ENCODE measurements around the gene F2RL1. TPM values are rescaled to one million over a fixed set of nuclear protein-coding genes. Genes with fewer than 3 reads are reported as not detected.
"Not testable (repeated sequence)": the region's sequence is repeated elsewhere in the genome, so short reads cannot be mapped to it uniquely, and the experiment has no call there.

F2RL1 gene
- total RNA-seq, 6 experiments from 2014 or later: 2.6 to 17.0 (median 11.6) TPM

DNA sequence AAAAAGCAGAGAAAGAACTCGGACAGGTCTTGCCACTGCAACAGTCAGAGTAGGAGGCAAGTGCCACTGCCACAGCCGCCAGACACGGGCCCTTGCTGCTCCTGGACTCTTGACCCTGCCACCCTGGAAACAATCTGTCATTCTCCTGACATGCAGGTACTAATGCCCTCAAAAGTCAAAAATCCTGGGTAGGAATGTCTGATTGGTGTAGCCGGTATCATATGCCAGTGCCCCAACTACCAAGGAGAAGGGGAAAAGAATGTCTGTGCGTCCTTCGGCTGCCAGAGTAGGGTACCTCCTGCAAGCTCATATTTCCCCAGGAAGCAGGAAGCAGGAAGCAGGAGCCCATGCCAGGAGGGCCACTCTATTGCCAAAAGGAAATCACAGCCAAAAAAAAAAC is 30.5 kb upstream of the F2RL1 start:
- intact Hi-C loops (cut with DNase I): no loop called here
- DNase-seq: peak; percentile 55 to 76 (median 55)
- H3K4me1 ChIP-seq: peaks cover 0 to 12% (median 0%) of the 10 kb centered on the region in 4 donors

DNA sequence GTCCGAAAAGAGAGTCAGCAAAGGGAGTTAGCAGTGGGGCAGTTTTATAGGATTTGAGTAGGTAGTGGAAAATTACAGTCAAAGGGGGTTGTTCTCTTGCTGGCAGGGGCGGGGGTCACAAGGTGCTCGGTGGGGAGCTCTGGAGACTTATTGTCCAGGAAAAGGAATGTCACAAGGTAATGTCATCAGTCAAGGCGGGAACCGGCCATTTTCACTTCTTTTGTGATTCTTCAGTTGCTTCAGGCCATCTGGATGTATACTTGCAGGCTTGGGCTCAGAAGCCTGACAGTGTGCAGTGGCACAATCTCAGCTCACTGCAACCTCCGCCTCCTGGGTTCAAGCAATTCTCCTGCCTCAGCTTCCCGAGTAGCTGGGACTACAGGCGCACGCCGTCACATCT is 29.6 kb upstream of the F2RL1 start:
- H3K27me3 ChIP-seq; H3K4me3 ChIP-seq; ATAC-seq; H3K36me3 ChIP-seq; intact Hi-C loops (cut with DNase I); DNase-seq; H3K9me3 ChIP-seq; H3K27ac ChIP-seq: not testable (repeated sequence)
- WGBS (ENCODE audit: insufficient coverage, low coverage, low lambda C conversion rate, missing lambda C conversion rate): 84% methylated on average over 7 of the region's 10 CpGs
- peaks cover 0 to 12% (median 0%) of the 10 kb centered on the region in 4 donors for H3K4me1 ChIP-seq

More for the DNA sequence above, 30.5 kb upstream of the F2RL1 start:
- Histone ChIP-seq H3K27me3 (no peaks in the 10 kb centered on the region), H3K4me3 (no peak overlapping the region), H3K36me3 (no peaks in the 10 kb centered on the region), H3K9me3 (no peaks in the 10 kb centered on the region), H3K27ac (no peak overlapping the region)
- no peak for TF ChIP-seq POLR2A (IDR thresholded peaks at IDR 0.05)
- TF ChIP-seq, protein P1, sequence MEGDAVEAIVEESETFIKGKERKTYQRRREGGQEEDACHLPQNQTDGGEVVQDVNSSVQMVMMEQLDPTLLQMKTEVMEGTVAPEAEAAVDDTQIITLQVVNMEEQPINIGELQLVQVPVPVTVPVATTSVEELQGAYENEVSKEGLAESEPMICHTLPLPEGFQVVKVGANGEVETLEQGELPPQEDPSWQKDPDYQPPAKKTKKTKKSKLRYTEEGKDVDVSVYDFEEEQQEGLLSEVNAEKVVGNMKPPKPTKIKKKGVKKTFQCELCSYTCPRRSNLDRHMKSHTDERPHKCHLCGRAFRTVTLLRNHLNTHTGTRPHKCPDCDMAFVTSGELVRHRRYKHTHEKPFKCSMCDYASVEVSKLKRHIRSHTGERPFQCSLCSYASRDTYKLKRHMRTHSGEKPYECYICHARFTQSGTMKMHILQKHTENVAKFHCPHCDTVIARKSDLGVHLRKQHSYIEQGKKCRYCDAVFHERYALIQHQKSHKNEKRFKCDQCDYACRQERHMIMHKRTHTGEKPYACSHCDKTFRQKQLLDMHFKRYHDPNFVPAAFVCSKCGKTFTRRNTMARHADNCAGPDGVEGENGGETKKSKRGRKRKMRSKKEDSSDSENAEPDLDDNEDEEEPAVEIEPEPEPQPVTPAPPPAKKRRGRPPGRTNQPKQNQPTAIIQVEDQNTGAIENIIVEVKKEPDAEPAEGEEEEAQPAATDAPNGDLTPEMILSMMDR (IDR thresholded peaks at IDR 0.05): no peak
- ATAC-seq: peak; percentile 61 to 77 (median 72)
- WGBS (ENCODE audit: insufficient coverage, low coverage, low lambda C conversion rate, missing lambda C conversion rate): 5% methylated on average over 5 of the region's 6 CpGs

DNA sequence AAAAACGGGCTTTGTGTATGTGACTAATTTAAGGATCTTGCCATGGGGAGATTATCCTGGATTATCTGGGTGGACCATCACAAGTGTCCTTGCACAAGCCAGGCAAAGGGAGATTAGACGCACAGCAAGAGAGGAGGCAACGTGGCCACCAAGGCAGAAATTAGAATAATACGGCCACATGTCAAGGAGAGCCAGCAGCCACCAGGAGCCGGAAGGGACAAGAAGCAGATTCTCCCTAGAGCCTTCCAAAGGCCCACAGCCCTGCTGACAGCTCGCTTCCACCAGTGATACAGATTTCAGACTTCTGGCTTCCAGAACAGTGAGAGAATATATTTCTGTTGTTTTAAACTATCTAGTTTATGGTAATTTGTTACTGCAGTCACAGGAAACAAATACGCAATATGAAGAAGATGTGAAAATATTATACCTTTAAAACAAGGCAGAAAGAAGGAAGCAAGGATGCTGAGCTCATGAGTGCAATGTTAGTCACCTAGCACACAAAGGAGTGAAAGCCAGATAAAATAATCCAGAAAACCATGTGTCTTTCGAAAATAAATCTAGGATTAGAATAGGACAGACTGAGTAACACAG is 28.7 kb upstream of the F2RL1 start:
- Histone ChIP-seq H3K9me3 (no peaks in the 10 kb centered on the region), H3K36me3 (no peaks in the 10 kb centered on the region), H3K4me3 (no peak overlapping the region), H3K27me3 (no peaks in the 10 kb centered on the region), H3K27ac (no peak overlapping the region), H3K4me1 (peaks cover 0 to 9% (median 0%) of the 10 kb centered on the region in 4 donors)
- TF ChIP-seq POLR2A (IDR thresholded peaks at IDR 0.05): no peak
- no peak for ATAC-seq
- WGBS (ENCODE audit: insufficient coverage, low coverage, low lambda C conversion rate, missing lambda C conversion rate): 71% methylated on average over 8 of the region's 8 CpGs
- DNase-seq: no peak
- intact Hi-C loops (cut with DNase I): no loop called here

DNA sequence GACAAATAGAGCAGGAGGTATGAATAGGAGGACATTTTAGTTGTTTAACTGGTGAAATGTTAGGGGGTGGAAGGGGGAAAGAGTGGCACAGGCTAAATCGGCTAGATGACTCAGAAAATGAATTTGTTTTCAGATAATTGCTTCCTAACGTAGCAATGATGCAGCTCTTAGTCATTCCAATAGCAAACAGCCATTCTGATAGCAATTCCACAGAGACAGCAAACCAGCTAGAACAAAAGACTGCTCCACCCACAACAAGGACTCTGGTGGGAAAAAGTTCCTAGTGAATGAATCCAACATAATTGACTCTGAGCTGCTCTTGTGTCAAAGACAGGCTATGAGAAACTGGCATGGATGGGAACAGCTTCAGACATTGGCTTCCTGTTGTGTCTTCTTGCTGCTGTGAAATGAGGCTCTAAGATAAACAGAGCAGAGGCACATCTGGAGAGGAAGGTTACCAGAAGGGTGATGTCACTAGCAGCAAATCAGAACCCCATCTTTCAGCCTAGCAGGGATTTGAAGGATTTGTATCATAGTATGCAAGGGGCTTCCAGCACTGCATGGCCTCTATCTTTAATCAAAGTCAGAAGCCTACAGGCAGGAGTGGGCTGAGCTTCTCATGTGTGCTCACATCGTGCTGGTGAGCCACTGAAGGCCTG is 28.1 kb upstream of the F2RL1 start:
- TF ChIP-seq POLR2A (IDR thresholded peaks at IDR 0.05): no peak
- TF ChIP-seq, protein P1 (IDR thresholded peaks at IDR 0.05): no peak
- Histone ChIP-seq H3K9me3 (no peaks in the 10 kb centered on the region), H3K4me1 (peaks cover 0 to 2% (median 0%) of the 10 kb centered on the region in 4 donors), H3K36me3 (no peaks in the 10 kb centered on the region), H3K4me3 (no peak overlapping the region), H3K27ac (no peak overlapping the region), H3K27me3 (no peaks in the 10 kb centered on the region)
- intact Hi-C loops (cut with DNase I): no loop called here
- DNase-seq (no peak), ATAC-seq (peak in 2 of 4 donors; percentile 41 to 60)
- WGBS (ENCODE audit: insufficient coverage, low coverage, low lambda C conversion rate, missing lambda C conversion rate): 11% methylated on average over 3 of the region's 3 CpGs

DNA sequence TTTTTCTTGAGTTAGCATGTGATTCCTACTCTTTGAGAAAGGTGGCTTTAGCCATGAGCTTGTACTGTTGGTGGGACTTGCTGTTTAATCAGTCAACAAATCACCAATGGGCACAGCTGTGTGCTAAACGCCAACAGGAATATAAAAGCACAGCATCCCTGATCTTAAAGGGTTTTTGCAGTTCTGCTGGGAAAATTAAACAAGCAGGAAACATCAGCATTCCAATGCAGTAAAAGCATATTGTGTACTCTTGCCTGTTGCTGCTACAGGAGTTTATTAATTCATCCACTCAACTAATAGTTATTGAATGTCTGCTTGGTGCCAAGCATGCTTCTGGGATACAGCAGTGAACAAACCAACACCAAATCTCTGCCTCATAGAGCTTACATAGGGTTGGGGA is 27.4 kb upstream of the F2RL1 start:
- 82% methylated on average over 1 of the region's 1 CpG for WGBS (ENCODE audit: insufficient coverage, low coverage, low lambda C conversion rate, missing lambda C conversion rate)
- intact Hi-C loops (cut with DNase I): no loop called here
- H3K36me3 ChIP-seq: no peaks in the 10 kb centered on the region
- H3K4me1 ChIP-seq: no peaks in the 10 kb centered on the region
- H3K4me3 ChIP-seq: no peak overlapping the region
- TF ChIP-seq POLR2A (IDR thresholded peaks at IDR 0.05): no peak
- TF ChIP-seq, protein P1 (IDR thresholded peaks at IDR 0.05): no peak
- H3K9me3 ChIP-seq: no peaks in the 10 kb centered on the region
- no peak for ATAC-seq
- DNase-seq: no peak
- no peaks in the 10 kb centered on the region for H3K27me3 ChIP-seq
- H3K27ac ChIP-seq: no peak overlapping the region
